WTC11 (cell line): ENCODE results near the gene TRAF3IP1. TPM values are rescaled to one million over a fixed set of nuclear protein-coding genes. Genes with fewer than 3 reads are reported as not detected.

Experiments used
- ATAC-seq: fragments of 200-7000 bp; cut with Tn5 transposase; 2 replicates; pipeline ENCODE4 v1.10.0; 2021; ENCODE audit warnings: mild to moderate bottlenecking, moderate library complexity
- CTCF ChIA-PET: fragments of 300-600 bp; sonication (Branson Sonifier 250); formaldehyde crosslinking; loops from one replicate; lab custom pipeline; 2021; ENCODE audit warnings: antibody characterized with exemption; lab: Charles Lee
- POLR2A ChIA-PET: fragments of 350-600 bp; sonication (Branson Sonifier 250); formaldehyde crosslinking; loops from one replicate; lab custom pipeline; 2021; ENCODE audit warnings: antibody characterized with exemption; lab: Charles Lee
- DNase-seq: peaks from one replicate; pipeline ENCODE4 v3.0.0; 2021; ENCODE audit warnings: low spot score
- H3K27ac Mint-ChIP-seq: 2 replicates; pipeline ENCODE4 v1.8.0; 2021; ENCODE audit warnings: mixed read lengths
- H3K27me3 Mint-ChIP-seq: 2 replicates; pipeline ENCODE4 v1.8.0; 2021; ENCODE audit warnings: low read depth, mild to moderate bottlenecking, moderate library complexity, mixed read lengths
- H3K36me3 Mint-ChIP-seq: 2 replicates; pipeline ENCODE4 v1.8.0; 2021; ENCODE audit warnings: mixed read lengths
- H3K4me1 Mint-ChIP-seq: 2 replicates; pipeline ENCODE4 v1.8.0; 2022; ENCODE audit warnings: mixed read lengths
- H3K4me3 Mint-ChIP-seq: 2 replicates; pipeline ENCODE4 v1.8.0; 2021; ENCODE audit warnings: mild to moderate bottlenecking, moderate library complexity, mixed read lengths
- H3K9me3 Mint-ChIP-seq: 2 replicates; pipeline ENCODE4 v1.8.0; 2021; ENCODE audit warnings: mixed read lengths
- ATF1 ChIP-seq: sonication (generic); formaldehyde crosslinking; IDR thresholded peaks from 2 replicates; pipeline ENCODE4 v1.8.1; 2023; ENCODE audit warnings: mild to moderate bottlenecking, moderate library complexity, missing genetic modification reagents
- ATF3 ChIP-seq: sonication (generic); formaldehyde crosslinking; conservative IDR thresholded peaks from 2 replicates; pipeline ENCODE4 v1.8.1; 2022; ENCODE audit warnings: mild to moderate bottlenecking, missing genetic modification reagents
- CREB1 ChIP-seq: sonication (generic); formaldehyde crosslinking; IDR thresholded peaks from 2 replicates; pipeline ENCODE4 v1.8.0; 2023; ENCODE audit warnings: mild to moderate bottlenecking, missing genetic modification reagents
- ELF4 ChIP-seq: sonication (generic); formaldehyde crosslinking; IDR thresholded peaks from 2 replicates; pipeline ENCODE4 v1.8.1; 2022; ENCODE audit warnings: low read depth, mild to moderate bottlenecking, moderate library complexity, missing genetic modification reagents
- FOXP1 ChIP-seq: sonication (generic); formaldehyde crosslinking; IDR thresholded peaks from 2 replicates; pipeline ENCODE4 v1.8.0; 2022; ENCODE audit warnings: missing genetic modification reagents, mild to moderate bottlenecking, moderate library complexity, borderline replicate concordance
- IRF2 ChIP-seq: sonication (generic); formaldehyde crosslinking; IDR thresholded peaks from 2 replicates; pipeline ENCODE4 v1.8.0; 2022; ENCODE audit warnings: low read depth, missing genetic modification reagents, borderline replicate concordance
- KAT7 ChIP-seq: sonication (generic); formaldehyde crosslinking; IDR thresholded peaks from 2 replicates; pipeline ENCODE4 v1.8.1; 2023; ENCODE audit warnings: missing genetic modification reagents, mild to moderate bottlenecking, borderline replicate concordance
- MXD4 ChIP-seq: fragments of 250-450 bp; sonication (Bioruptor Pico); IDR thresholded peaks from 2 replicates; pipeline ENCODE4 v1.8.0; 2021; ENCODE audit warnings: mild to moderate bottlenecking, moderate library complexity, borderline replicate concordance
- MYBL2 ChIP-seq: sonication (generic); formaldehyde crosslinking; IDR thresholded peaks from 2 replicates; pipeline ENCODE4 v1.8.1; 2023; ENCODE audit warnings: mild to moderate bottlenecking, moderate library complexity, missing genetic modification reagents
- NFATC4 ChIP-seq: fragments of 250-450 bp; sonication (Bioruptor Pico); IDR thresholded peaks from 2 replicates; pipeline ENCODE4 v1.9.0; 2021; ENCODE audit warnings: mild to moderate bottlenecking
- NR2C2 ChIP-seq: sonication (generic); formaldehyde crosslinking; IDR thresholded peaks from 2 replicates; pipeline ENCODE4 v1.8.0; 2022; ENCODE audit warnings: mild to moderate bottlenecking, missing genetic modification reagents
- OVOL2 ChIP-seq: fragments of 250-450 bp; sonication (Bioruptor Pico); IDR thresholded peaks from 2 replicates; pipeline ENCODE4 v1.9.0; 2021; ENCODE audit warnings: mild to moderate bottlenecking, borderline replicate concordance
- SMAD3 ChIP-seq: sonication (generic); formaldehyde crosslinking; IDR thresholded peaks from 2 replicates; pipeline ENCODE4 v1.8.0; 2022; ENCODE audit warnings: missing genetic modification reagents, mild to moderate bottlenecking, borderline replicate concordance
- SMAD4 ChIP-seq: sonication (generic); formaldehyde crosslinking; IDR thresholded peaks from 2 replicates; pipeline ENCODE4 v1.8.0; 2022; ENCODE audit warnings: mild to moderate bottlenecking, missing genetic modification reagents
- TCF7 ChIP-seq: sonication (generic); formaldehyde crosslinking; IDR thresholded peaks from 2 replicates; pipeline ENCODE4 v1.8.0; 2022; ENCODE audit warnings: mild to moderate bottlenecking, low read depth, missing genetic modification reagents, moderate library complexity
- USF1 ChIP-seq: sonication (generic); formaldehyde crosslinking; IDR thresholded peaks from 2 replicates; pipeline ENCODE4 v1.8.0; 2022; ENCODE audit warnings: mild to moderate bottlenecking, missing genetic modification reagents
- ZNF121 ChIP-seq: sonication (generic); formaldehyde crosslinking; IDR thresholded peaks from 2 replicates; pipeline ENCODE4 v1.8.0; 2023; ENCODE audit warnings: missing genetic modification reagents
- total RNA-seq: library from RNA; stranded (reverse); gene quantifications from 3 replicates; pipeline ENCODE4 v1.2.3, GENCODE V29; 2021
- TF ChIP-seq, protein P1 (sequence below): fragments of 250-450 bp; sonication (Bioruptor Pico); IDR thresholded peaks from 2 replicates; pipeline ENCODE4 v1.9.0; 2021; ENCODE audit warnings: mild to moderate bottlenecking, borderline replicate concordance
- TF ChIP-seq, protein P2 (sequence below): sonication (generic); formaldehyde crosslinking; IDR thresholded peaks from 2 replicates; pipeline ENCODE4 v1.8.1; 2023; ENCODE audit warnings: mild to moderate bottlenecking, missing genetic modification reagents
- TF ChIP-seq, protein P3 (sequence below): fragments of 200-600 bp; IDR thresholded peaks from 2 replicates; pipeline ENCODE4 v1.8.0; 2022; ENCODE audit warnings: antibody characterized with exemption
- TF ChIP-seq, protein P4 (sequence below): sonication (generic); formaldehyde crosslinking; IDR thresholded peaks from 2 replicates; pipeline ENCODE4 v1.8.1; 2022; ENCODE audit warnings: low read depth, missing genetic modification reagents, borderline replicate concordance

The TRAF3IP1 gene
- total RNA-seq, 1 experiment from 2014 or later = 18.7 TPM

DNA sequence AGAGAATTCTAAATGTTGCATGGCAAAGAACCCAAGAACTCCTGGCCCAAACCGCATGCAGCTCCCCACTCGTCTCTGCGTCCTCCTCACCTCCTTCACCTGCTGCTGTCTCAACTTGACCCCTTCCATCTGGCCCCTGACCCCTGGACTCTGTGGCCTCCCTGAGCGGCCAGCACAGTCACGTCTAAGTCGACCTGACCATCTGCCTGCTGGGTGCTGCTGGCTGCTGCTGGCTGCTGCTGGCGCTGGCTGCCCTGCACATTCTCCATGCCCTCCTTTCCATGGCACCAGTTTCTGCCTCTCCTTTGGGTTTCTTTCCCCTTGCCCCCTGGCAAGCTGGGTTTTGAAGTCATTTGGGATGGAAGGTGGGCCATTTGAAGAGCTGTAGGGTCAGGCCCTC lies 76.3 kb downstream of the TRAF3IP1 start (continued):
- TF ChIP-seq, protein P1, sequence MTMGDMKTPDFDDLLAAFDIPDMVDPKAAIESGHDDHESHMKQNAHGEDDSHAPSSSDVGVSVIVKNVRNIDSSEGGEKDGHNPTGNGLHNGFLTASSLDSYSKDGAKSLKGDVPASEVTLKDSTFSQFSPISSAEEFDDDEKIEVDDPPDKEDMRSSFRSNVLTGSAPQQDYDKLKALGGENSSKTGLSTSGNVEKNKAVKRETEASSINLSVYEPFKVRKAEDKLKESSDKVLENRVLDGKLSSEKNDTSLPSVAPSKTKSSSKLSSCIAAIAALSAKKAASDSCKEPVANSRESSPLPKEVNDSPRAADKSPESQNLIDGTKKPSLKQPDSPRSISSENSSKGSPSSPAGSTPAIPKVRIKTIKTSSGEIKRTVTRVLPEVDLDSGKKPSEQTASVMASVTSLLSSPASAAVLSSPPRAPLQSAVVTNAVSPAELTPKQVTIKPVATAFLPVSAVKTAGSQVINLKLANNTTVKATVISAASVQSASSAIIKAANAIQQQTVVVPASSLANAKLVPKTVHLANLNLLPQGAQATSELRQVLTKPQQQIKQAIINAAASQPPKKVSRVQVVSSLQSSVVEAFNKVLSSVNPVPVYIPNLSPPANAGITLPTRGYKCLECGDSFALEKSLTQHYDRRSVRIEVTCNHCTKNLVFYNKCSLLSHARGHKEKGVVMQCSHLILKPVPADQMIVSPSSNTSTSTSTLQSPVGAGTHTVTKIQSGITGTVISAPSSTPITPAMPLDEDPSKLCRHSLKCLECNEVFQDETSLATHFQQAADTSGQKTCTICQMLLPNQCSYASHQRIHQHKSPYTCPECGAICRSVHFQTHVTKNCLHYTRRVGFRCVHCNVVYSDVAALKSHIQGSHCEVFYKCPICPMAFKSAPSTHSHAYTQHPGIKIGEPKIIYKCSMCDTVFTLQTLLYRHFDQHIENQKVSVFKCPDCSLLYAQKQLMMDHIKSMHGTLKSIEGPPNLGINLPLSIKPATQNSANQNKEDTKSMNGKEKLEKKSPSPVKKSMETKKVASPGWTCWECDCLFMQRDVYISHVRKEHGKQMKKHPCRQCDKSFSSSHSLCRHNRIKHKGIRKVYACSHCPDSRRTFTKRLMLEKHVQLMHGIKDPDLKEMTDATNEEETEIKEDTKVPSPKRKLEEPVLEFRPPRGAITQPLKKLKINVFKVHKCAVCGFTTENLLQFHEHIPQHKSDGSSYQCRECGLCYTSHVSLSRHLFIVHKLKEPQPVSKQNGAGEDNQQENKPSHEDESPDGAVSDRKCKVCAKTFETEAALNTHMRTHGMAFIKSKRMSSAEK (CRISPR knock-in tag) = no peak

DNA sequence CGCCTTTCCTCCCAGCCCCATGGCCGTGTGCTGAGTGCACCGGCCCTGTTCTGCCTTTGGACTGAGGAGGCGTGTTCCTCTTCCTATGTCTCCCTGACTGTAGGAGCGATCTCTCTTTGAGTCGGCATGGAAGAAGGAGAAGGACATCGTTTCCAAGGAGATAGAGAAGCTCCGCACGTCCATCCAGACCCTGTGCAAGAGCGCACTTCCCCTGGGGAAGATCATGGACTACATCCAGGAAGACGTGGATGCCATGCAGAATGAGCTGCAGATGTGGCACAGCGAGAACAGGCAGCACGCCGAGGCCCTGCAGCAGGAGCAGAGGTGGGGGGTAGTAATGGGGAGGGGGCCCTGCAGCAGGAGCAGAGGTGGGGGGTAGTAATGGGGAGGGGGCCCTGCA lies 77.0 kb downstream of the TRAF3IP1 start:
- Mint-ChIP-seq H3K9me3 (no peaks in the 10 kb centered on the region), H3K36me3 (0 out of 2 replicates have a peak, but pooled peaks cover 3% of the 10 kb centered on the region), H3K4me1 (peaks cover 3% of the 10 kb centered on the region), H3K4me3 (no peak overlapping the region), H3K27ac (no peak overlapping the region), H3K27me3 (no peaks in the 10 kb centered on the region)
- TF ChIP-seq SMAD4 (no peak), NR2C2 (CRISPR knock-in tag) (no peak), MXD4 (CRISPR knock-in tag) (no peak), ZNF121 (no peak), SMAD3 (no peak), ATF1 (no peak), ATF3 (no peak), MYBL2 (CRISPR knock-in tag) (no peak), CREB1 (no peak), ELF4 (no peak), FOXP1 (CRISPR knock-in tag) (no peak), IRF2 (CRISPR knock-in tag) (no peak), OVOL2 (CRISPR knock-in tag) (no peak), NFATC4 (CRISPR knock-in tag) (no peak), USF1 (CRISPR knock-in tag) (no peak), KAT7 (no peak), TCF7 (CRISPR knock-in tag) (no peak)
- TF ChIP-seq, protein P2, sequence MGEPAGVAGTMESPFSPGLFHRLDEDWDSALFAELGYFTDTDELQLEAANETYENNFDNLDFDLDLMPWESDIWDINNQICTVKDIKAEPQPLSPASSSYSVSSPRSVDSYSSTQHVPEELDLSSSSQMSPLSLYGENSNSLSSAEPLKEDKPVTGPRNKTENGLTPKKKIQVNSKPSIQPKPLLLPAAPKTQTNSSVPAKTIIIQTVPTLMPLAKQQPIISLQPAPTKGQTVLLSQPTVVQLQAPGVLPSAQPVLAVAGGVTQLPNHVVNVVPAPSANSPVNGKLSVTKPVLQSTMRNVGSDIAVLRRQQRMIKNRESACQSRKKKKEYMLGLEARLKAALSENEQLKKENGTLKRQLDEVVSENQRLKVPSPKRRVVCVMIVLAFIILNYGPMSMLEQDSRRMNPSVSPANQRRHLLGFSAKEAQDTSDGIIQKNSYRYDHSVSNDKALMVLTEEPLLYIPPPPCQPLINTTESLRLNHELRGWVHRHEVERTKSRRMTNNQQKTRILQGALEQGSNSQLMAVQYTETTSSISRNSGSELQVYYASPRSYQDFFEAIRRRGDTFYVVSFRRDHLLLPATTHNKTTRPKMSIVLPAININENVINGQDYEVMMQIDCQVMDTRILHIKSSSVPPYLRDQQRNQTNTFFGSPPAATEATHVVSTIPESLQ = no peak
- TF ChIP-seq, protein P3, sequence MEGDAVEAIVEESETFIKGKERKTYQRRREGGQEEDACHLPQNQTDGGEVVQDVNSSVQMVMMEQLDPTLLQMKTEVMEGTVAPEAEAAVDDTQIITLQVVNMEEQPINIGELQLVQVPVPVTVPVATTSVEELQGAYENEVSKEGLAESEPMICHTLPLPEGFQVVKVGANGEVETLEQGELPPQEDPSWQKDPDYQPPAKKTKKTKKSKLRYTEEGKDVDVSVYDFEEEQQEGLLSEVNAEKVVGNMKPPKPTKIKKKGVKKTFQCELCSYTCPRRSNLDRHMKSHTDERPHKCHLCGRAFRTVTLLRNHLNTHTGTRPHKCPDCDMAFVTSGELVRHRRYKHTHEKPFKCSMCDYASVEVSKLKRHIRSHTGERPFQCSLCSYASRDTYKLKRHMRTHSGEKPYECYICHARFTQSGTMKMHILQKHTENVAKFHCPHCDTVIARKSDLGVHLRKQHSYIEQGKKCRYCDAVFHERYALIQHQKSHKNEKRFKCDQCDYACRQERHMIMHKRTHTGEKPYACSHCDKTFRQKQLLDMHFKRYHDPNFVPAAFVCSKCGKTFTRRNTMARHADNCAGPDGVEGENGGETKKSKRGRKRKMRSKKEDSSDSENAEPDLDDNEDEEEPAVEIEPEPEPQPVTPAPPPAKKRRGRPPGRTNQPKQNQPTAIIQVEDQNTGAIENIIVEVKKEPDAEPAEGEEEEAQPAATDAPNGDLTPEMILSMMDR = no peak
- TF ChIP-seq, protein P4, sequence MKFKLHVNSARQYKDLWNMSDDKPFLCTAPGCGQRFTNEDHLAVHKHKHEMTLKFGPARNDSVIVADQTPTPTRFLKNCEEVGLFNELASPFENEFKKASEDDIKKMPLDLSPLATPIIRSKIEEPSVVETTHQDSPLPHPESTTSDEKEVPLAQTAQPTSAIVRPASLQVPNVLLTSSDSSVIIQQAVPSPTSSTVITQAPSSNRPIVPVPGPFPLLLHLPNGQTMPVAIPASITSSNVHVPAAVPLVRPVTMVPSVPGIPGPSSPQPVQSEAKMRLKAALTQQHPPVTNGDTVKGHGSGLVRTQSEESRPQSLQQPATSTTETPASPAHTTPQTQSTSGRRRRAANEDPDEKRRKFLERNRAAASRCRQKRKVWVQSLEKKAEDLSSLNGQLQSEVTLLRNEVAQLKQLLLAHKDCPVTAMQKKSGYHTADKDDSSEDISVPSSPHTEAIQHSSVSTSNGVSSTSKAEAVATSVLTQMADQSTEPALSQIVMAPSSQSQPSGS (CRISPR knock-in tag) = no peak
- DNase-seq (no peak), ATAC-seq (peak; percentile 39; the same call in 1 of the 2 replicates)
- POLR2A ChIA-PET = no interaction called here
- CTCF ChIA-PET = interaction anchor here (0.9 to 1.0 kb wide), 2 partner anchors 27 to 40 kb away, joined by 3 read pairs; no protein-coding TSS in a partner anchor
